A549 (cell line): ENCODE measurements around the gene LDLRAD4.

Experiments
- BHLHE40 ChIP-seq: IDR thresholded peaks from 2 replicates; pipeline ENCODE4 v1.6.1; 2012; ENCODE audit warnings: low read depth, low read length, inconsistent platforms
- CEBPB ChIP-seq, 2 experiments: fragments of >200 bp in 1 of 2; sonication (Bioruptor Twin) in 1 of 2; formaldehyde crosslinking in 1 of 2; IDR thresholded peaks; 2 replicates each; pipeline ENCODE4 v1.6.1; 2012 to 2016
- CHD4 ChIP-seq: fragments of 200-600 bp; sonication (generic); IDR thresholded peaks from 2 replicates; pipeline ENCODE4 v1.6.1; 2016; ENCODE audit warnings: antibody characterized with exemption, mild to moderate bottlenecking, borderline replicate concordance
- EP300 ChIP-seq, 2 experiments: fragments of >200 bp; sonication (Bioruptor Twin); formaldehyde crosslinking; IDR thresholded peaks; 2 replicates in 1 of 2; 3 replicates in 1 of 2; pipeline ENCODE4 v1.6.1; 2016 to 2017
- MAZ ChIP-seq: fragments of 150-350 bp; IDR thresholded peaks from 2 replicates; pipeline ENCODE4 v1.6.1; 2014; ENCODE audit warnings: antibody characterized with exemption, low read depth, low read length, borderline replicate concordance
- POLR2A ChIP-seq: IDR thresholded peaks from 2 replicates; pipeline ENCODE4 v1.6.1; 2012; ENCODE audit warnings: mild to moderate bottlenecking, low read length
- RFX5 ChIP-seq: fragments of 450-650 bp; IDR thresholded peaks from 2 replicates; pipeline ENCODE4 v1.7.1; 2014; ENCODE audit warnings: antibody characterized with exemption, mild to moderate bottlenecking, moderate library complexity
- ZSCAN20 ChIP-seq: fragments of 250-450 bp; sonication (Bioruptor Pico); IDR thresholded peaks from 2 replicates; pipeline ENCODE4 v1.8.0; 2022; ENCODE audit warnings: mild to moderate bottlenecking, moderate library complexity
- TF ChIP-seq, protein P1 (sequence below): fragments of 200-600 bp; sonication (generic); IDR thresholded peaks from 2 replicates; pipeline ENCODE4 v1.6.1; 2016; ENCODE audit warnings: antibody characterized with exemption, mild to moderate bottlenecking, moderate library complexity
- TF ChIP-seq, protein P2 (sequence below): fragments of >200 bp; sonication (Bioruptor Twin); formaldehyde crosslinking; IDR thresholded peaks from 3 replicates; pipeline ENCODE4 v1.5.1; 2016
- TF ChIP-seq, protein P3 (sequence below): fragments of 450-650 bp; IDR thresholded peaks from 2 replicates; pipeline ENCODE4 v1.6.1; 2014; ENCODE audit warnings: antibody characterized with exemption
- TF ChIP-seq, protein P4 (sequence below): fragments of 150-350 bp; IDR thresholded peaks from 2 replicates; pipeline ENCODE4 v1.6.1; 2014; ENCODE audit warnings: low read depth, mild to moderate bottlenecking, low read length

DNA sequence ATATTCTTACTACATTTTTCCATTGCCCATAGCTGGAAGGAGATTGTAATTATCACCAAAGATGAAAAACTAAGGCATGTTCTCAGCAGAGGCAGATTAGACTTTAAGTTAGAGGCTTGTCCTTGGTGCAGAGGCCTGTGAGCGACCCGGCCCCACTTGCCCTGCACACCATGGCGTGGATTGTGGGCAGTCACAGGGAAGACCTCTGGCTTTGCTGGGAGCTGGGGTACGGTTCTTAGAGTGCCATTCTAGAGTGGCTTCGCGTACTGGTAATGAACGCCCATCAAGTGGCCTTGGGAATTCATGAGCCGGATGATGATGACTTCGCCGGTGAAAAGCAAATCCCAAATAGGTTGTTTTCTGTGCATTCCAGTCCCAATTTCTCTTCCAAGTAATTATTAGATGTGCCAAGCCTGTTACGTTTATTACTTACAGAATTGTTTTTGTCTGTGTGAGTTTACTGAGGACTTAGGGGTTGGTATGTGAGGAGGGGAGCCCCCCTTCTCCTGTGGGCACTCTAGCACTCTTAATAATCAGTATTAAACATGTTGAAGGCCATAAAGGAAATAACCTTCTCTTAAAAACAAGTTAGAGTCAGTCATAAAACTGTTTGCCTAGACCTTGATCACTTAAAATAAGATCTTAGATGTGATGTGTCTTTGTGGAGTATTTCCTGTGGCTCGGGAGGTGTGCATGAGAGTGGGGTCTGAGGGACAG, 90.6 kb downstream of the LDLRAD4 start:
- no peak for TF ChIP-seq RFX5
- no peak for TF ChIP-seq ZSCAN20 (CRISPR knock-in tag)
- TF ChIP-seq, protein P1, sequence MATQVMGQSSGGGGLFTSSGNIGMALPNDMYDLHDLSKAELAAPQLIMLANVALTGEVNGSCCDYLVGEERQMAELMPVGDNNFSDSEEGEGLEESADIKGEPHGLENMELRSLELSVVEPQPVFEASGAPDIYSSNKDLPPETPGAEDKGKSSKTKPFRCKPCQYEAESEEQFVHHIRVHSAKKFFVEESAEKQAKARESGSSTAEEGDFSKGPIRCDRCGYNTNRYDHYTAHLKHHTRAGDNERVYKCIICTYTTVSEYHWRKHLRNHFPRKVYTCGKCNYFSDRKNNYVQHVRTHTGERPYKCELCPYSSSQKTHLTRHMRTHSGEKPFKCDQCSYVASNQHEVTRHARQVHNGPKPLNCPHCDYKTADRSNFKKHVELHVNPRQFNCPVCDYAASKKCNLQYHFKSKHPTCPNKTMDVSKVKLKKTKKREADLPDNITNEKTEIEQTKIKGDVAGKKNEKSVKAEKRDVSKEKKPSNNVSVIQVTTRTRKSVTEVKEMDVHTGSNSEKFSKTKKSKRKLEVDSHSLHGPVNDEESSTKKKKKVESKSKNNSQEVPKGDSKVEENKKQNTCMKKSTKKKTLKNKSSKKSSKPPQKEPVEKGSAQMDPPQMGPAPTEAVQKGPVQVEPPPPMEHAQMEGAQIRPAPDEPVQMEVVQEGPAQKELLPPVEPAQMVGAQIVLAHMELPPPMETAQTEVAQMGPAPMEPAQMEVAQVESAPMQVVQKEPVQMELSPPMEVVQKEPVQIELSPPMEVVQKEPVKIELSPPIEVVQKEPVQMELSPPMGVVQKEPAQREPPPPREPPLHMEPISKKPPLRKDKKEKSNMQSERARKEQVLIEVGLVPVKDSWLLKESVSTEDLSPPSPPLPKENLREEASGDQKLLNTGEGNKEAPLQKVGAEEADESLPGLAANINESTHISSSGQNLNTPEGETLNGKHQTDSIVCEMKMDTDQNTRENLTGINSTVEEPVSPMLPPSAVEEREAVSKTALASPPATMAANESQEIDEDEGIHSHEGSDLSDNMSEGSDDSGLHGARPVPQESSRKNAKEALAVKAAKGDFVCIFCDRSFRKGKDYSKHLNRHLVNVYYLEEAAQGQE = no peak
- TF ChIP-seq BHLHE40 = no peak
- TF ChIP-seq, protein P2, sequence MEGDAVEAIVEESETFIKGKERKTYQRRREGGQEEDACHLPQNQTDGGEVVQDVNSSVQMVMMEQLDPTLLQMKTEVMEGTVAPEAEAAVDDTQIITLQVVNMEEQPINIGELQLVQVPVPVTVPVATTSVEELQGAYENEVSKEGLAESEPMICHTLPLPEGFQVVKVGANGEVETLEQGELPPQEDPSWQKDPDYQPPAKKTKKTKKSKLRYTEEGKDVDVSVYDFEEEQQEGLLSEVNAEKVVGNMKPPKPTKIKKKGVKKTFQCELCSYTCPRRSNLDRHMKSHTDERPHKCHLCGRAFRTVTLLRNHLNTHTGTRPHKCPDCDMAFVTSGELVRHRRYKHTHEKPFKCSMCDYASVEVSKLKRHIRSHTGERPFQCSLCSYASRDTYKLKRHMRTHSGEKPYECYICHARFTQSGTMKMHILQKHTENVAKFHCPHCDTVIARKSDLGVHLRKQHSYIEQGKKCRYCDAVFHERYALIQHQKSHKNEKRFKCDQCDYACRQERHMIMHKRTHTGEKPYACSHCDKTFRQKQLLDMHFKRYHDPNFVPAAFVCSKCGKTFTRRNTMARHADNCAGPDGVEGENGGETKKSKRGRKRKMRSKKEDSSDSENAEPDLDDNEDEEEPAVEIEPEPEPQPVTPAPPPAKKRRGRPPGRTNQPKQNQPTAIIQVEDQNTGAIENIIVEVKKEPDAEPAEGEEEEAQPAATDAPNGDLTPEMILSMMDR = no peak
- TF ChIP-seq CHD4 = no peak
- TF ChIP-seq CEBPB (IDR thresholded peaks at IDR 0.05) = no peak
- TF ChIP-seq, protein P3, sequence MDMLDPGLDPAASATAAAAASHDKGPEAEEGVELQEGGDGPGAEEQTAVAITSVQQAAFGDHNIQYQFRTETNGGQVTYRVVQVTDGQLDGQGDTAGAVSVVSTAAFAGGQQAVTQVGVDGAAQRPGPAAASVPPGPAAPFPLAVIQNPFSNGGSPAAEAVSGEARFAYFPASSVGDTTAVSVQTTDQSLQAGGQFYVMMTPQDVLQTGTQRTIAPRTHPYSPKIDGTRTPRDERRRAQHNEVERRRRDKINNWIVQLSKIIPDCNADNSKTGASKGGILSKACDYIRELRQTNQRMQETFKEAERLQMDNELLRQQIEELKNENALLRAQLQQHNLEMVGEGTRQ = no peak
- TF ChIP-seq MAZ = no peak
- TF ChIP-seq EP300 (IDR thresholded peaks at IDR 0.05) = no peak
- no peak for TF ChIP-seq POLR2A
- TF ChIP-seq, protein P4, sequence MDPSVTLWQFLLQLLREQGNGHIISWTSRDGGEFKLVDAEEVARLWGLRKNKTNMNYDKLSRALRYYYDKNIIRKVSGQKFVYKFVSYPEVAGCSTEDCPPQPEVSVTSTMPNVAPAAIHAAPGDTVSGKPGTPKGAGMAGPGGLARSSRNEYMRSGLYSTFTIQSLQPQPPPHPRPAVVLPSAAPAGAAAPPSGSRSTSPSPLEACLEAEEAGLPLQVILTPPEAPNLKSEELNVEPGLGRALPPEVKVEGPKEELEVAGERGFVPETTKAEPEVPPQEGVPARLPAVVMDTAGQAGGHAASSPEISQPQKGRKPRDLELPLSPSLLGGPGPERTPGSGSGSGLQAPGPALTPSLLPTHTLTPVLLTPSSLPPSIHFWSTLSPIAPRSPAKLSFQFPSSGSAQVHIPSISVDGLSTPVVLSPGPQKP = no peak
